Duodenal mucosa (tissue), 2 donors: Measurements from ENCODE around the gene FER.
"Not testable (repeated sequence)": the region's sequence is repeated elsewhere in the genome, so short reads cannot be mapped to it uniquely, and the experiment has no call there.

Source experiments
- H3K27ac ChIP-seq: one replicate; pipeline ENCODE4 v1.7.0; 2013; ENCODE audit warnings: low read depth, low read length
- H3K27me3 ChIP-seq, 2 donors: one replicate each; pipeline ENCODE4 v1.7.0; 2013; ENCODE audit warnings: low read length in 2 of 2, control low read depth in 1 of 2; ENCODE audit not compliant: insufficient read depth in 2 of 2, control insufficient read depth in 1 of 2
- H3K36me3 ChIP-seq, 2 donors: one replicate each; pipeline ENCODE4 v1.7.0; 2013; ENCODE audit warnings: low read length in 2 of 2, control low read depth in 1 of 2; ENCODE audit not compliant: insufficient read depth in 2 of 2, control insufficient read depth in 1 of 2
- H3K4me1 ChIP-seq, 2 donors: one replicate each; pipeline ENCODE4 v1.7.0; 2013; ENCODE audit warnings: low read length in 2 of 2, control low read depth in 1 of 2; ENCODE audit not compliant: insufficient read depth in 2 of 2, control insufficient read depth in 1 of 2
- H3K4me3 ChIP-seq, 2 donors: one replicate each; pipeline ENCODE4 v1.7.0; 2013; ENCODE audit warnings: low read length in 2 of 2, low read depth in 1 of 2
- H3K9ac ChIP-seq, 2 donors: one replicate each; pipeline ENCODE4 v1.7.0; 2013; ENCODE audit warnings: low read length in 2 of 2, low read depth in 1 of 2
- H3K9me3 ChIP-seq, 2 donors: one replicate each; pipeline ENCODE4 v1.7.0; 2013; ENCODE audit warnings: low read length in 2 of 2, control low read depth in 1 of 2; ENCODE audit not compliant: control insufficient read depth in 1 of 2

FER gene

DNA sequence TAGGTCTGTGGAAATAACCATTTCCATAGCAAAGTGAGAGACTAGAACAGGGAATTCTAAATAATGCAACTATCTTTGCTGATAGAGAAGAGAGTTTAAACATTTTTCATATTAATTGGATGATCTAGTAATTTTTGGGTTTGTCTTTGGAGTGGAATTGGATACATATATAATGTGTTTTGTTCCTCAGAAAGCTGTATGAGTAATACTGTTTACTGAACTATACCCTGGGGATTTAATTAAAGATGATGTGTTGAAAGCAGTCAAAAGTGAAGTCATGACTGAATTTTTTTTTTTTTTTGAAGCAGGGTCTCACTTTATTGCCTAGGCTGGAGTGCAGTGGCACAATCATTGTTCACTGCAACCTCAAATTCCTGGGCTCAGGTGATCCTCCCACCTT is 17.9 kb downstream of the FER start:
- H3K4me3 ChIP-seq, result no peak overlapping the region
- H3K36me3 ChIP-seq, result no peaks in the 10 kb centered on the region
- no peaks in the 10 kb centered on the region for H3K9me3 ChIP-seq
- H3K27ac ChIP-seq, result no peak overlapping the region
- H3K4me1 ChIP-seq, result no peaks in the 10 kb centered on the region
- no peaks in the 10 kb centered on the region for H3K27me3 ChIP-seq
- no peak overlapping the region for H3K9ac ChIP-seq

DNA sequence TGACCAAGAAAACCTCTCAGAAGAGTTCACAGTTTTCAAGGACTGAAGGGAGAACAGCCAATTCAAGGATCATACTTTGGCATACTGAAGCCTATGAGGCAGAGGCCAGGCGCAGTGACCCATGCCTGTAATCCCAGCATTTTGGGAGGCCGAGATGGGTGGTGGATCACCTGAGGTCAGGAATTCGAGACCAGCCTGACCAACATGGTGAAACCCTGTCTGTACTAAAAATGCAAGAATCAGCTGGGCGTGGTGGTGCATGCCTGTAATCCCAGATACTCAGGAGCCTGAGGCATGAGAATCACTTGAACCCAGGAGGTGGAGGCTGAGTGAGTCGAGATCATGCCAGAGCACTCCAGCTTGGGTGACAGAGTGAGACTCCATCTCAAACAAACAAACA is 19.2 kb downstream of the FER start:
- not testable (repeated sequence) for H3K4me1 ChIP-seq, H3K9ac ChIP-seq, H3K36me3 ChIP-seq

DNA sequence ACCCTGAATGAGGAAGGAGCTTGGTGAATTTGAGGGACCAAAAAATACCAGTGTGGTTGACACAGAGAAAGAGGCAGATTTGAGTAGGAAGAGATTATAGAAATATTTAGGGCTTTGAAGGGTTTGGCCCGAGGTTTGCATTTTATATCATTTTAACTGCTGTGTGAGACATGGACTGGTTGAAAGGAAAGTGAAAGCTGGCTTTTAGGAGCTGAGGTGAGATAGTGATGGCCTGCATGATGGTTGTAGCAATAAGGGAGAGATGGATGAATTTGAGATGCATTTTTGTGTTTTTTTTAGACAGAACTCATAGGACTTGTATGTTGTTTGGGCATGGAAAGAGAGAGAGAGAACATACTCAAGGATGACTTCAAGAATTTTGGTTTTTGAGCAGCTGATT is 21.7 kb downstream of the FER start:
- Histone ChIP-seq H3K27me3 (no peaks in the 10 kb centered on the region), H3K4me3 (no peak overlapping the region), H3K4me1 (no peaks in the 10 kb centered on the region), H3K9me3 (no peaks in the 10 kb centered on the region), H3K36me3 (no peaks in the 10 kb centered on the region), H3K27ac (no peak overlapping the region), H3K9ac (no peak overlapping the region)

More for the DNA sequence above, 19.2 kb downstream of the FER start:
- H3K4me3 ChIP-seq, H3K27me3 ChIP-seq, H3K9me3 ChIP-seq, H3K27ac ChIP-seq: not testable (repeated sequence)

DNA sequence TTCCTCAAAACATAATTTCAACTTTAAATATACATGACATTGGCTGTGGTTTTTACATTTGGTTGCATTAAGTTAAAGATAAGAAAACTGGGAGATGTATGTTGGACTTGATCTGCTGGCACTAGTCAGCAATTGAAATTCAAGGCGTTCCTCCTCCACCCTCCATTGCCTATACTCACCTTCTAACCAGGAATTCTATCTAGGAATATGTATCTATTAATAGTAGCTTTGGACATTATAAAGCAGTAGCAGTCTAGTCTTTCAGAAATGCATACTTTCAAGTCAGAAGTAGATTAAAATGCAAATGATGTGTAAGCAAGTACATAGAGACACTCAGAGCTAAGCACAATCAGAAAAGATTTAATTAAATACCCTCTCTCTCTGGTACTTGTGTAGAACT is 24.9 kb downstream of the FER start:
- H3K27me3 ChIP-seq, result no peaks in the 10 kb centered on the region
- no peaks in the 10 kb centered on the region for H3K36me3 ChIP-seq
- H3K27ac ChIP-seq, result no peak overlapping the region
- H3K9ac ChIP-seq, result no peak overlapping the region
- H3K4me1 ChIP-seq, result peaks cover 0 to 6% of the 10 kb centered on the region in 2 donors
- no peaks in the 10 kb centered on the region for H3K9me3 ChIP-seq
- no peak overlapping the region for H3K4me3 ChIP-seq

DNA sequence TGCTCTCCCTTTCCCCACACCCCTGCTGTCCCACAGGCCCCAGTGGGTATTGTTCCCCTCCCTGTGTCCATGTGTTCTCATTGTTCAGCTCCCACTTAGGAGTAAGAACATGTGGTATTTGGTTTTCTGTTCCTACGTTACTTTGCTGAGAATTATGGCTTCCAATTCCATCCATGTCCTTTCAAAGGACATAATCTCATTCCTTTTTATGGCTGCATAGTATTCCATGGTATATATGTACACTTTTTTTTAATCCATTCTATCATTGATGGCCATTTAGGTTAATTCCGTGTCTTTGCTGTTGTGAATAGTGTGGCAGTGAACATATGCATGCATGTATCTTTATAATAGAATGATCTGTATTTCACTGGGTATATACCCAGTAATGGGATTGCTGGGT is 25.6 kb downstream of the FER start:
- Histone ChIP-seq H3K9ac (no peak overlapping the region), H3K27ac (no peak overlapping the region), H3K27me3 (no peaks in the 10 kb centered on the region), H3K36me3 (no peaks in the 10 kb centered on the region), H3K4me1 (peaks cover 0 to 6% of the 10 kb centered on the region in 2 donors), H3K9me3 (no peaks in the 10 kb centered on the region), H3K4me3 (no peak overlapping the region)

DNA sequence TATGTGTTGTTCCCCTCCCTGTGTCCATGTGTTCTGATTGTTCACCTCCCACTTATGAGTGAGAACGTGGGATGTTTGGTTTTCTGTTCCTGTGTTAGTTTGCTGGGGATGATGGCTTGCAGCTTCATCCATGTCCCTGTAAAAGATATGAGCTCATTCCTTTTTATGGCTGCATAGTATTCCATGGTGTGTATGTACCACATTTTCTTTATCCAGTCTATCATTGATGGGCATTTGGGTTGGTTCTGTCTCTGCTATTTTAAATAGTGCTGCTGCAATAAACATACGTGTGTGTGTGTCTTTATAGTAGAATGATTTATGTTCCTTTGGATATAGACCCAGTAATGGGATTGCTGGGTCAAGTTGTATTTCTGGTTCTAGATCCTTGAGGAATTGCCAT is 26.4 kb downstream of the FER start:
- not testable (repeated sequence) for H3K36me3 ChIP-seq, H3K4me3 ChIP-seq, H3K27me3 ChIP-seq, H3K27ac ChIP-seq, H3K9me3 ChIP-seq, H3K4me1 ChIP-seq, H3K9ac ChIP-seq

DNA sequence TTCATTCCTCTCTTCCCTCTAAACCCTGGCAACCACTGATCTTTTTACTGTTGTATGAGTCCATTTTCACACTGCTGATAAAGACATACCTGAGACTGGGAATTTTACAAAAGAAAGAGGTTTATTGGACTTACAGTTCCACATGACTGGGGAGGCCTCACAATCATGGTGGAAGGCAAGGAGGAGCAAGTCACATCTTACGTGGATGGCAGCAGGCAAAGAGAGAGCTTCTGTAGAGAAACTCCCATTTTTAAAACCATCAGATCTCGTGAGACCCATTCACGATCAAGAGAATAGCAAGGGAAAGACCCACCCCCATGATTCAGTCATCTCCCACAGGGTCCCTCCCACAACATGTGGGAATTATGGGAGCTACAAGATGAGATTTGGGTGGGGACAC is 29.9 kb downstream of the FER start:
- not testable (repeated sequence) for H3K9ac ChIP-seq, H3K27ac ChIP-seq, H3K4me1 ChIP-seq, H3K4me3 ChIP-seq, H3K36me3 ChIP-seq, H3K27me3 ChIP-seq, H3K9me3 ChIP-seq

DNA sequence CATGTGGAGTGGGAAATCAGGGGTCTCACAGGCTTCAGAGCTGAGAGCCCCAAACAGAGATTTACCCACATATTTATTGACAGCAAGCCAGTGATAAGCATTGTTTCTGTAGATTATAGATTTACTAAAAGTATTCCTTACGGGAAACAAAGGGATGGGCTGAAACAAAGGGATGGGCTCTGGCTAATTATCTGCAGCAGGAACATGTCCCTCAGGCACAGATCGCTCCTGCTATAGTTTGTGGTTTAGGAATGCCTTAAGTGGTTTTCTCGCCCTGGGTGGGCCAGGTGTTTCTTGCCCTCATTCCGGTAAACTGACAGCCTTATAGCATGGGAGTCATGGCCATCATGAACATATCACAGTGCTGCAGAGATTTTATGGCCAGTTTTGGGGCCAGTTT is 36.9 kb downstream of the FER start:
- not testable (repeated sequence) for H3K4me1 ChIP-seq, H3K9me3 ChIP-seq, H3K27ac ChIP-seq, H3K27me3 ChIP-seq, H3K4me3 ChIP-seq, H3K9ac ChIP-seq
- H3K36me3 ChIP-seq, result peaks cover 6 to 16% of the 10 kb centered on the region in 2 donors

DNA sequence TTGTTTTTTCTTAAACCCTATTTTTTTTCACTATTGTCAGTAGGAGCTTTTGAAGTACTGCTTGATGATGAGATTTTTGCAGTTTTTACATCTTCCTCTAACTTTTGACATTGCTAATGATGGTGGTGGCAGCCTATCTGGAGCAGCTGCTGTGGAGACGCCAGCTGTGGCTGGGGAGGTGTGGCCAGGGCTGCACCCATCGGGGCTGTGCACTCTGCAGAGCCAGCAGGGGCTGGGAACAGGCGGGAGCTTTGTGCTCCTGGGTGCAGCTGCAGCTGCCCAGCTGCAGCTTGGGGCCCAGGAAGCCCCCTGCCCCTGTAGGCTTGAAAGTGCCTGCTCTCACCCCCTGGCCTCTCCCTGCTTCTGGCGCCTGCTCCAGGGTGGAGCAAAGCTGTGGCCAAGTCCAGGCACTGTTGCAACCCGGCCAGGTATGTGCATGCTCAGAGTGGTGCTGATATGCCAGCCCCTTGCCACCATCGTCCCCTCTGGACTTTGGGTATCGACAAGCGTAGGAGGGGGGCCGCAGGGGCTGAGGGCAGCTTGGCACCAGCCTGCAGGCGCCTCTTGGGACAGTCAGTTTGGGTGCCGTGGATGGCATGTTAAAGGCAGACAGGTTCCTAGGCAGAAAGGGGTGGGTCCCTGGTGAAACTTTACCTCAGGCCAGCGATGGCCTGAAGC is 39.2 kb downstream of the FER start:
- Histone ChIP-seq H3K36me3 (peaks cover 6 to 16% of the 10 kb centered on the region in 2 donors), H3K4me3 (no peak overlapping the region), H3K4me1 (no peaks in the 10 kb centered on the region), H3K27me3 (no peaks in the 10 kb centered on the region), H3K27ac (no peak overlapping the region), H3K9ac (no peak overlapping the region), H3K9me3 (peaks cover 0 to 7% of the 10 kb centered on the region in 2 donors)

DNA sequence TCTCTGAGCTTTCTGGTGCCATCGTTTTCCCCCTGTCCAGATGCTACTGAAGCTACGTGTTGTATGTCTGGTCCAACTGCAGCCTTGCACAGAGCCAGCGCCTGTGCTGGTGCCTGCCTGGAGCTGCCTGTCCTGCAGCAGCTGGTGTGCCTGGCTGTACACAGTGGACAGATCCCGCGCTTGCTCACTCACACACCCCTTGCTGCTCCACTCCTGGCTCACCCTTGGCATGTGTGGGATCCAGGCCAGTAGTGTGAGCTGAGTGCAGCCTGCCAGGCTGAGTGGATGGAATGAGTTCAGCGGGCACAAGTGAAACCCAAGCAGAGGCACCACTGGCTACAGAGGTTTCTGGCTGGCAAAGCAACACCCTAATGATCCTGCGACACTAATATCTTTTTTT is 40.4 kb downstream of the FER start:
- H3K27ac ChIP-seq, result no peak overlapping the region
- H3K27me3 ChIP-seq, result no peaks in the 10 kb centered on the region
- H3K4me1 ChIP-seq, result no peaks in the 10 kb centered on the region
- H3K9me3 ChIP-seq, result peaks cover 0 to 7% of the 10 kb centered on the region in 2 donors
- peaks cover 6 to 16% of the 10 kb centered on the region in 2 donors for H3K36me3 ChIP-seq
- H3K9ac ChIP-seq, result no peak overlapping the region
- H3K4me3 ChIP-seq, result no peak overlapping the region

DNA sequence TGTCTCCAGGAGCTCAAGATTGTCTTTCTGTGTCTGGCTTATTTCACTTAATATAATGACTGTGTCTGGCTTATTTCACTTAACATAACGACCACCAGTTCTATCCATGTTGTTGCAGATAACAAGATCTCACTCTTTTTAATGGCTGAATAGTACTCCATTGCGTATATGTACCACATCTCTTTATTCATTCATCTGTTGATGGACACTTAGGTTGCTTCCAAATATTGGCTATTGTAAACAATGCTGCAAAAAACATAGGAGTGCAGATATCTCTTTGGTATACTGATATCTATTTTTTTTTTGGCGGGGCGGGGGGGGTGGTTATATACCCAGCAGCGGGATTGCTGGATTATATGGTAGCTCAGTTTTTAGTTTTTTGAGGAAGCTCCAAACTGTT is 45.5 kb downstream of the FER start:
- no peak overlapping the region for H3K9ac ChIP-seq
- H3K9me3 ChIP-seq, result no peaks in the 10 kb centered on the region
- no peaks in the 10 kb centered on the region for H3K36me3 ChIP-seq
- no peak overlapping the region for H3K4me3 ChIP-seq
- H3K27me3 ChIP-seq, result no peaks in the 10 kb centered on the region
- H3K4me1 ChIP-seq, result no peaks in the 10 kb centered on the region
- H3K27ac ChIP-seq, result no peak overlapping the region
